HG03139 (cell line): ENCODE data around the gene ERAL1.
A peak's percentile ranks its signal among the peaks of the same experiment; 100 is the strongest.
"Not testable (repeated sequence)": the region's sequence is repeated elsewhere in the genome, so short reads cannot be mapped to it uniquely, and the experiment has no call there.

ENCODE experiments used
- ATAC-seq: cut with Tn5 transposase; IDR thresholded peaks from one replicate; pipeline ENCODE4 v1.9.1; 2021; ENCODE audit not compliant: unreplicated experiment

ERAL1 gene

DNA sequence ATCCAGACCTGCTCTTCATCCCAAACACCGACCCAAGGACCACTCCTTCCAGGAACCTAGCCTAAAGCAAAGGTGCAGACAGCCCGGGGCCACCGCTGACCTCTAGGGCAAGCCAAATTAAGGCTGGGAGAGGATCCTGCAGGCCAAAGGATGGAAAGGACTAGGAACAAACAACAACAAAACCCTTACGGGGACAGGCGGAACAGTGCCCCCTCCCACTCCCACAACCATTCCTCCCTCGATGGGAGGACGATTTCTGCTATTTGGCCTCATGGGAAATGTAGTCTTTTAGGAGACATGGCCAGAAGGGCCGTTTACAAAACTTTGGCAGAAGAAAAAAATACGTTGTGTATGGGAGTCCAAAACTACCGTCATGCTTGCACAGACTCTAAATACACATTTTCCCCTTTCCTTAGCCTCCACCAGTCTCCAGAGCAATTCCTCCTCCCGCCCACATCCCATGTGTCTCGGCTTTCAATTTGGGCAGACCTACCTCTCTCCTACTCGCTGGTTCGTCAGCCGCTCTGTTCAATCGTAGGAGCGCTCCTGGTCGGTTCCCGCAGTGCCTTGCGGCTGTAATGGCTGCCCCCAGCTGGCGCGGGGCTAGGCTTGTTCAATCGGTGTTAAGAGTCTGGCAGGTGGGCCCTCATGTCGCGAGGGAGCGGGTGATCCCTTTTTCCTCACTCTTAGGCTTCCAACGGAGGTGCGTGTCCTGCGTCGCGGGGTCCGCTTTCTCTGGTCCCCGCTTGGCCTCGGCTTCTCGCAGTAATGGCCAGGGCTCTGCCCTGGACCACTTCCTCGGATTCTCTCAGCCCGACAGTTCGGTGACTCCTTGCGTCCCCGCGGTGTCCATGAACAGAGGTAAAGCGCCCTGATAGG lies at the start of gene ERAL1:
Gene ERAL1 (plus strand): TSS at position 560 of the 879 bp plus-strand sequence. CDS start 19 bp downstream, at position 579.
- peak; percentile 82 for ATAC-seq

DNA sequence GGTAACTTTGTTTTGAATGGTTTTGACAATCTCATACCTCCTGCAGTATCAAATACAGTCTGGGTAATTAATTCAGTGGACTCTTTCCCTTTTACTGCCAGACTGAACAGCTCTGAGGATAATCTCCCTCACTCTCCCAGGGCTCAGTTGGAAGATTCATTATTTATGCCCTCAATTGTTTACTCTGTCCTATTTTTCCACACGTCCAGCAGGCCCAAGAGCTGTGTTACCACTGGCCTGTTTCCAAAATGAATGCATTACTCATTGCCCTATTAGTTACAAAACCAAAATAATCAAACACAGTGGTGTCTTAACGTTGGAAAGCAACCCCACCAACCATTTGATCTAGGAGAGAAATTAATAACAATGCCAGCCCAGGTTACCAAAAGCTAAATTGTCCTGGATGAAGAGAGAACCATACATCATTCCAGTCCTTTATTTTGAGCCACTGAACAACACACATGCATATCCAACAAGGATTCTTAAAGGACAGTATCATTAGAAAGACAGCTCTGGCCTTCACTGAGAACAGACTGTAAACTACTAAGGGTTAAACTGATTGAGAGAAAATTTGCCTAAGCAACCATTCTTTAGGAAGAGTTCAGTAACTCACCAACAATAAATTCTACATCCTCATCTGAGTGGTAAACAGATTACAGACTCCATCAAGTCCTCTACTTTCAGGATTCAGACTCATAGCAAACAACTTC lies 46.7 kb upstream of the ERAL1 start:
- no peak for ATAC-seq

DNA sequence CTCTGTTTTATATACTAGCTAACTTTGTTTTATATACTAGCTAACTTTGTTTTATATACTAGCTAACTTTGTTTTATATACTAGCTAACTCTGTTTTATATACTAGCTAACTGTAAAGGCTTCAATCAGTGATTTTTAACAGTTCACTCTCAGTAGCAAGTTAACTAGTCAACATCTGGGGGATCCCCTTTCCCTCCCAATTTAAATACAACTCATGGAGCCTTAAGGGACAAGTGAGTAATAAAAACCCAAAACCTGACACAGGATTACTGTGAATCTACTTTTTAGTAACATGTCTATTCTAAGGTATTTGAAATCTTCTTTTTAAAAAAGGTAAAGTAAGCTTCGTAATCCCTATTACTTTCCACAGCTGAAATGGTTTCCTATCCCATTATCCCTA lies 44.4 kb upstream of the ERAL1 start:
- no peak for ATAC-seq

DNA sequence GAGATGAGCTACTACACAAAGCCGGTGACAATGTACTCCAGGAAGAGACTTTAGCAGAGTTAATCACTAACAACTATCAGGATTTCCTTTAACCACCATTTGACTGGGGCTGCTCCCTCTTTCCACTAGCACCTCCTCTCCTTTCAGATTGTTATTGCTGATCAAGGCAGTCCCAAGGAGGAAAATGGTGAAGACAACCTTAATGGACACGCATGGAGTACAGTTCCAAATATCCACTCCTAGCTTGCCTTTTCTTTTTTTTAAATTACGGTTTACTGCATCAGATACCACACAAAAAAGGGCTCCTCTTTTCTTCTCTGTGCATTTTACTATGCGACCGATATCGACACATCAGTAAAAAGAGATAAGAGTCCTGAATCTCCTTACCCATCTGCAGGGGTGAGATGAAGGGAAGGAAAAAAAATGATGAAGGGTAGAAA lies 43.1 kb upstream of the ERAL1 start:
- no peak for ATAC-seq

DNA sequence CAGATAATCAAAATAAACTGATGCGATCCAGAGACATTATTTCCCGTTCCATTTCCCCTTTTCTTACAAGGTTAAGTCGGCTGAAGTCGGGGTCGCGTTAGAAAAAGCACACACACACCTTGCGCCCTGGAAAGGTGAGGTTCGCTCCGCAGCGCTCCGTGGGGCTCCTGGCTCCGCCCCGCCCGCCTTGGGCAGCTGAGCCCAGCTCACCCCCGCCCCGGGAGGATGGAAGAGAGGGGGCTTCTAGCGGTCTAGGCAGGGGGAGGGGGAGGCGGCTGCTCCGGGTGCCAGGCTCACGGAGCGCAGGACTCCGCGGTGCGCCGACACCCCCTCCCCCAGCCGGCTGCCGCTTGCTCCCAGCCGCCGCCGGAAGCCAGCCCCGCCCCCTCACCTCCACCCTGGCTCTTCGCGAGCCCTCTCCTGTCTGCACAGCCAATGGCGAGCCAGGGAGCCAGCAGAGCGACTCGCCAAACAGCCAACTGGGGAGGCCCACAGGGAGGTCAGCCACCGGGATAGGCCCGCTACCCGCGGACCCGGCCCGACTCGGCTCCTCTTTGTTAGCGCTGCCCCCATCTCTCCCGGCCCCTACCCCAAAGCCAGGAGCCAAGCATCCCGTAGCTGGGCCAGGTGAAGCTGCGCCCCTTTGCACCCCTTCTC lies 42.6 kb upstream of the ERAL1 start:
- ATAC-seq = peak; percentile 89

DNA sequence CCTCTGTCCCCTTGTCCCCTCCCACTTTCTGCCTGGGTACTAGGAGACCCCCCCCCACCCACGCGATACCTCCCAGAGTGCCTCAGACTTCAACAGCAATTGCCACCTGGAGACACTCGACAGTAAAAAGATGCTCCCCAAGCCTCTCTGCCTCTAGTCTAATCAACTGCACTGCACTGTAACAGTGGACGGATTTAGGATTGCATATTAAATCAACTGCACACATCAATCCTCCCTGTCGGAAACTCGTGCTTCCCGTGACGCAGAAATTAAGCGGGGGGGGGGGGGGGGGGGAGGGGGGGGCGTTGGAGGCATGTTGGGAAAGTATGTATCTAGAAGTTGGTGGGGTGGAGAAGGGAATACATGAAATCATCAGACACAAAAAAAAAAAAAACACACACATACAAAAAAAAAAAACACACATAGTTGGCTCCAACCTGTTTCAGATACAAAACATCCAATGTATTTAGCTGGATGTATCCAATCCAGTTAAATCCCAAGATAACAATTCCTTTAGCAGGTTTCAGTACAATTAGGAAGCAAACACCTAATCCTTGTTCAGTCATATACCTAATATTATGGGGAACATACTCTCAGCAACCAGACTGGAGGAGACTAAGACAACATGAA lies 42.0 kb upstream of the ERAL1 start:
- peak; percentile 21 for ATAC-seq

DNA sequence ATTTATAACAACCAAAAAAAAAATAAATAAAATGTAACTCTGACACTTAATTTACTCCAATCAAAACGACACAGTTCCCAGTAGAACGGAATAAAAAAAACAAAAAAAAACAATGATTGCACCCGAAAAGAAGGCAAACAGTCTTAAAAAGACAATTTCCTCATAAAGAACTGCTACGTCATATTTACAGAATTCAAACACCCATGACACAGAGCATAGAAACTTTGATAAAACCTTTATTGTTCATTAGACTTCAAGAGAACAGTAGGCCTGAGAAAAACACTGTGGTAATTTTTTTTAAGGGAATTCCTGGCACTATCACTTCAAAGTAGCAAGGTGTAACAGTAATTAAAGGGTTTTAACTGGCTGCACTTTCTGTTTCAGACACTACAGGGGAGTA lies 38.3 kb upstream of the ERAL1 start:
- ATAC-seq = no peak

DNA sequence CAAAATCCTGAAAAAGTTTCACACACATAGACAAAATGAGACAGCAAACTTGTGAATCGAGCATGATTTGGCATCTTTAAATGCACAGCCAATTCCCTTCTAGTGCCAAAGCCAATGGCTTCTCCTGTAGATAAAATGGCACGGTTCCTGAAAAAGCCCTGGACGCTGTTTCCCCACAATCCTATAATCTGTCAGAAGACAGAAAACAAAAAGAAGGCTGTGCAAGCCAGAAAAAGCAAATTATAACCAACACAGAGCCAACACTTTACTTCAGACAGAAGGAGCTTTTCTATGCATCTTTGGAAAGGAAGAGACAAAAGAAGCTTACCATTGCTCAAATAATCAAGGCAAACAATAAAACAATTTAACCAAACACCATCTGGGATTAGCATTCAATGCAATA lies 36.0 kb upstream of the ERAL1 start:
- no peak for ATAC-seq

DNA sequence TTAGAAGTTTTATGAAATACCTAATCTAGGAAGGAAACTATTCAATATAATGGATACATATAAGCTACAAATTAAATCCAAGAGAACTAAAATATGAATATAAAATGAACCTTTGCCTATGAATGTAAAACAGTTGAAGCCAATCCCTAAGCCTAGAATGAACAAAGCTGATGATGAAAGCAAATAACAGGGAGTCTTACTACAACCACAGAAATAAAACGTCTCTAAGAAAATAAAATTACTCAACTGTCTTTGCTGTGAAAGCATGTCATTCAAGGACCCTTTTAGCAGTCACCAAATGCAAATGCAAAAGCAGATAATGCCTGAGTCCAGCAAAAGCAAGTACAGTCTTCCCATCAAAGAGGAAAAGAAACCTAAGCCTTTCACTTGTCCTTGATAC lies 35.2 kb upstream of the ERAL1 start:
- ATAC-seq = no peak

DNA sequence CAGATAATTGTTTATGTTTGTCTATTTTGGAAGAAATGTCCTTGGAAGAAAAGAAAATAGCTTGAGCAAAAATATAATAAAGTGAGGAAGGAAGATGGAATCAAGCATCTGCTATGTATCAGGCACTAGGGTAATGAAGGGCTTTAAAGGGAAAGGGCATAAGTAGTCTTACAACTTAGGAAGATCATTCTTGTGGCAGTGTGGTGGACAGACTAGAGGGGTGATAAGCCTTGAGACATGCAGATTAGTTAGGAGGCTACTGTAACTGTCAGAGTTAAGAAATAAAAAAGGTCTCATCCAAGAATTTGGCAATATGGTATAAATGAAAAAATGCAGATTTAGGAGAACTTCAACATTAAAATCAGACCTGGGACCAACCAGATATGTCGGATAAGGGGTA lies 27.1 kb upstream of the ERAL1 start:
- ATAC-seq = no peak

DNA sequence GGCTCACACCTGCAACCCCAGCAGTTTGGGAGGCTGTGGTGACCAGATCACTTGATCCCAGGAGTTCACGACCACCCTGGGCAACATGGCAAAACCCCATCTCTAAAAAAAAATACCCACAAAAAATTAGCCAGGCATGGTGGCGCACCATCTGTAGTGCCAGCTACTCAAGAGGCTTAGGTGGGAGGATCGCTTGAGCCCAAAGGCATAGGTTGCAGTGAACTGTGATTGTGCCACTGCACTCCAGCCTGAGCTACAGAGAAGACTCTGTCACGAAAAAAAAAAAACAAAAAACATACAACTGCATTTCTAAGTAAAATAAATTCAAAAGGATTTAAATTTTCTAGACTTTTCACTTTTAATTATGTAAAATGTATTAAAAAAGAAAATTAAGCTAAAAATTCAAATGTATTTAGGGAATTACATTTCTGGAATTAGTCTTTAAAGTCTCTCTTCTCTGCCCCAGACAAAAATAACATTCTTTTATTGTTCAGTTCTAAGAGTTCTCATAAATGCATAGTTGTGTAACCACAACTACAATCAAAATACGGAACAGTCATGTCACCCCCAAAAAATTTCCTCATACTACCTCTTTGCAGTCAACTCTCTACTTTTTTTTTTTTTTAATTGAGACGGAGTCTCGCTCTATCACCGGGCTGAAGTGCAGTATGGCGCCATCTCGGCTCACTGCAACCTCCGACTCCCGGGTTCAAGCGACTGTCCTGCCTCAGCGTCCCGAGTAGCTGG lies 26.3 kb upstream of the ERAL1 start:
- no peak for ATAC-seq

DNA sequence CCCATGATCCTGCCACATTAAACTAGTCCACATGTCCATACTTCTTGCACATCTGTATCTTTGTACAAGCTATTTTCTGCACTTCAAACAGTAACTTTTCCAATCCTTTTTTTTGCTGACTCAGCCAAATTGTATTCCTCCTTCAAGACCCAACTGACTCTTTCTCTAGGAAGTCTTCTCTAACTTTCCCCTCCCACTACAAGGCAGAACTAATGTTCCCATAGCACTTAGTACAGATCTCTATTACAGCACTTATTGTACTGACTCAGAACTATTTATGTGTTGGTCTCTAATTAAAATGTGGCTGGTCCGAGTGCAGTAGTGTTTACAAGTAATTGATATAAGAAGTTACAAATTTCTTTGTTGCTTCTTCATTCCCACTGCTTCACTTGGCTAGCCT lies 20.4 kb upstream of the ERAL1 start:
- ATAC-seq = no peak

DNA sequence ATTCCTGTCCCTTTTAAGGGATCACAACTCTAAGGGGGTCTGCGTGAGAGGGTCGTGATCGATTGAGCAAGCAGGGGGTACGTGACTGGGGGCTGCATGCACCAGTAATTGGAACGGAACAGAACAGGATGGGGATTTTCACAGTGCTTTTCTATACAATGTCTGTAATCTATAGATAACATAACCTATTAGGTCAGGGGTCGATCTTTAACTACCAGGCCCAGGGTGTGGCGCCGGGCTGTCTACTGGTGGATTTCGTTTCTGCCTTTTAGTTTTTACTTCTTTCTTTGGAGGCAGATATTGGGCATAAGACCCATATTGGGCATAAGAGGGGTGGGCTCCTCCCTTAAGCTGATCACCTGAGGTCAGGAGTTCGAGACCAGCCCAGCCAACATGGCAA lies 18.3 kb upstream of the ERAL1 start:
- not testable (repeated sequence) for ATAC-seq

DNA sequence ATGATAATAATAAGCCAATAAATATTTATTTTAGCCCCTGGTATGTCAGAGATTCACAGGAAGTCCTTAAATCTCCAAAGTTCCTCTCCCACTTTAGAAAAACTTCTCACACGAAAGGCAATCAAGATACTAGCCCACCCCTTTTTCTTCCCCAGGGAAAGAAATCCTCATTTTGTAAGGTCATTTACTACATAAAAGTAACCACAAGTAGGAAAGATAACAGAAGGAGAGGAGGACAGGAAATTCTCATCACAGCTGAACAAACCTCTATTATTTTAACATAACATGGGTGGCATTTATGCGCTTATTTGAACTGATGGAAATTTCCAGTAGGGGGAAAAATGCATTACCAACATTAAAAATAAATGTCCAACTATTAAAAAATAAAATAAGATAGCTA lies 15.6 kb upstream of the ERAL1 start:
- no peak for ATAC-seq

DNA sequence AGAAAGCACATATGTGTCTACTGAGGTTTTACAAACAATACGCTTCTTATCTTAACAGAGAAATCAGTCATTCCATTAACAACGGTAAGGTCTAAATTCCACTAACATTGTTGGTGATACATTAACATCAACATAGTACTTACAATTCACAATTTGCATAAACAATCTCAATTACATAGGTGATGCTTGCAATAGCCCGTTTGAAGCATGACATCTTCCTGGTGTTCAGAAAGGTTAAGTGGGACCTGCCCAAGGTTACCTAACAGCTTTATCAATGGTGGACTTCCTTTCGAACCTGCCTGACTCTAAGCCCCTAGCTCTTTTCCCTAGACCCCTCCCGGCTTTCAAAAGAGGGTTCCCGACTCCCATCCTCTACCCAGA lies 12.9 kb upstream of the ERAL1 start:
- ATAC-seq = peak; percentile 10

DNA sequence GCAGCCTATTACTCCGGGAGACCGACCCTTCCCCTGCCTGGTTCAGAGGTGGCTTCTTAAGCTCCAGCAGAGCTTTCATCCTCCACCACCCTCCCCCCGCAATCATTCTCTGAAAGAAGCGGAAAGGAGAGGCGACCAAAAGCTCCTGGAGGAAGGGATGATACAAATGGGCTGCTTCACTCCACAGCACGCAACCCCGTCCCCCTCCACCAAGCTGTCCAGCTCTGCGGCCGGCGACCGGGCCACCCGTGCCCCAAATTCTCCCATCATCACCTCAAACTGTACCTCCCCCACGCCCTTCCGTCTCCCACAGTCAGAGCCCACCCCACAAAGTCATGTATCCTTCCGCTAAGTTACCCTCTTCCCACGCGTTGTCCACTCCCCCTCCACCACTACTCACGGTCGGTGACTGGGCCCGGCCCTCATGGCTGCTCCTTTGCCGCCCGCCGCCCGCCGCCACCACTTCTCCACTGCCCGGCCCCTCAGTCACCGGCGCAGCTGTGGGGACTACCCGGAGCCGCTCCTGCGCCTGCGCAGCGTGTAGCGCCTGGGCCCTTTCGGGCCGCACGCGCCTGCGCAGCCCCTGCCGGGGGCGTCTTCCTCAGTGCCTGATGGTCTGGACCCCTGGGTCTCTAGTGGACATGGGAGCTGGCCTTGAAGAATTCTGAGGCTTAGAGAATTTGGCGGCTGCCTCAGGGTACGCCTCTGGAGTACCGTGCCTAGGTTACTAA lies 12.4 kb upstream of the ERAL1 start, which contains the start of gene FAM222B:
Gene FAM222B (minus strand): TSS at position 509 of the 731 bp plus-strand sequence. CDS start 76,123 bp downstream, outside the sequence.
- peak; percentile 88 for ATAC-seq

DNA sequence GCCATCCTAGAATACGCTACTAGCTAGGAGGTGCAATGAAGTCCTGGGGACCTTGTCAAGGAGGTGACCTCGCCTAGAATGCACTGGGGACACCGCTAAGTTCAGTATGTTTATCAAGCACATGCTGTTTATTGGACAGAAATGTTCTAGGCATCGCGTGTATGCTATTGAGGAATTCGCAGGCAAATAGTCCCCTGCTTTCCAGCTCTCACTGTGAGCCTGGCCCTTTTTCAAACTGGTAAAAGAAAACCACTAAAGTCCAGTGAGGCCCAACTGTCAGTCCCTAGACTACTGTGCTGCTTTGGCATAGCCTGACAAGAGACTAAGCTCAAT lies 11.0 kb upstream of the ERAL1 start:
- no peak for ATAC-seq

DNA sequence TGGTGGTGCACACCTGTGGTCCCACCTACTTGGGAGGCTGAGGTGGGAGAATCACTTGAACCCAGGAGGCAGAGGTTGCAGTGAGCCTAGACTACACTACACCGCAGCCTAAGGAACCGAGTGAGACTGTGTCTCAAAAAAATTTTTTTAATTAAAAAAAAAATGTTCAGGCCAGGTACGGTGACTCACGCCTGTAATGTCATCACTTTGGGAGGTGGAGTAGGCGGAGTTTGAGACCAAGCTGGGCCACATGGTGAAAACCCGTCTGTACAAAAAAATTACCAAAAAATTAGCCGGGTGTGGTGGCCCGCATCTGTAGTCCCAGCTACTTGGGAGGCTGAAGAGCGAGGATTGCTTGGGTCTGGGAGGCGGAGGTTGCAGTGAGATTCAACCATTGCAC lies 8.6 kb upstream of the ERAL1 start:
- ATAC-seq = no peak

DNA sequence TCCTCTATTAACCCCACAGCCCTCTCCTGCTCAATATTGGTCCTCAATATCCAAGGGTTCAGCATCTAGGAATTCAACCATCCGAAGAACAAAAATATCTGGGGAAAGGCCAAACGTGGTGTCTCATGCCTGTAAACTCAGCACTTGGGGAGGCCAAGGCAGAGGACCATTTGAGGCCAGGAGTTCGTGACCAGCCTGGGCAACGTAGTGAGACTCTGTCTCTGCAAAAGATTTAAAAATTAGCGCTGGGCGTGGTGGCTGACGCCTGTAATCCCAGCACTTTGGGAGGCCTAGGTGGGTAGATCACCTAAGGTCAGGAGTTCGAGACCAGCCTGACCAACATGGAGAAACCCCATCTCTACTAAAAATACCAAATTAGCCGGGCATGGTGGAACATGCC lies 8.1 kb upstream of the ERAL1 start:
- ATAC-seq = not testable (repeated sequence)

DNA sequence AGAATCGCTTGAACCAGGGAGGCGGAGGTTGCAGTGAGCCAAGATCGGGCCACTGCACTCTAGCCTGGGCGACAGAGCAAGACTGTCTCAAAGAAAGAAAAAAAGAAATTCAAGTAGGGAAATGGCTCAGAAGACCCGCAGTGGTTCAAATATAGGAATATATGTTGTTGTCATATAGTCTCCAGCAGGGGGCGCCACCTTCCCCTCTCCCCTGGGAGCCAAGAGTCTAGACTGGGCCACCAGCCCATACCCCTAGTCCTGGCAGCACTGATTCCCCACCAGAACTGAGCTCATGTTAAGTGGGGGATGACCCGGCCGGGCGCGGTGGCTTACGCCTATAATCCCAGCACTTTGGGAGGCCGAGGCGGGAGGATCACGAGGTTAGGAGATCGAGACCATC lies 6.1 kb upstream of the ERAL1 start:
- not testable (repeated sequence) for ATAC-seq
